ENCODE results near the gene TRIM42.
A peak's percentile ranks its signal among the peaks of the same experiment; 100 is the strongest.

The TRIM42 gene

GRCh38 chr3:140711390-140712035, 33.6 kb downstream of the TRIM42 start:
- DNase-seq = no peak

- no peak for DNase-seq
Measured at GRCh38 chr3:140712301-140712700, 34.4 kb downstream of the TRIM42 start.

- no peak for DNase-seq
Measured at GRCh38 chr3:140715035-140715434, 37.2 kb downstream of the TRIM42 start.

GRCh38 chr3:140717921-140718320, 40.1 kb downstream of the TRIM42 start:
- DNase-seq = no peak

- DNase-seq = no peak
Measured at GRCh38 chr3:140719841-140720614, 42.2 kb downstream of the TRIM42 start.

- DNase-seq = no peak
Measured at GRCh38 chr3:140723576-140723975, 45.7 kb downstream of the TRIM42 start.

- no peak for DNase-seq
Measured at GRCh38 chr3:140724856-140725812, 47.3 kb downstream of the TRIM42 start.

GRCh38 chr3:140726066-140726465, 48.2 kb downstream of the TRIM42 start:
- DNase-seq = no peak

- DNase-seq = no peak
Measured at GRCh38 chr3:140727886-140728285, 50.0 kb downstream of the TRIM42 start.

GRCh38 chr3:140731440-140732119, 53.7 kb downstream of the TRIM42 start:
- DNase-seq = no peak

GRCh38 chr3:140733623-140734022, 55.8 kb downstream of the TRIM42 start:
- no peak for DNase-seq

GRCh38 chr3:140736863-140737460, 59.1 kb downstream of the TRIM42 start:
- peak in 1 of 2 experiments; percentile 4 for DNase-seq

GRCh38 chr3:140742116-140742515, 64.3 kb downstream of the TRIM42 start:
- no peak for DNase-seq

GRCh38 chr3:140748171-140748570, 70.3 kb downstream of the TRIM42 start:
- no peak for DNase-seq

- DNase-seq = no peak
Measured at GRCh38 chr3:140748903-140749302, 71.0 kb downstream of the TRIM42 start.

Measured in AML-193 (cell line).